K562 (cell line): ENCODE data around the gene SEC31A. TPM values are rescaled to one million over a fixed set of nuclear protein-coding genes. Genes with fewer than 3 reads are reported as not detected.

ENCODE experiments used
- ATAC-seq: fragments of 200-7000 bp; cut with Tn5 transposase; 3 replicates; pipeline ENCODE4 v1.9.1; 2020; ENCODE audit warnings: moderate library complexity
- BruUV-seq: library from RNA; stranded (reverse); fragments of 400-500 nt; replicated peaks from 2 replicates; lab custom pipeline; 2021; lab: Mats Ljungman, UMichigan
- CTCF ChIA-PET: fragments of 300-600 bp; formaldehyde crosslinking; extraction: SDS; loops from one replicate; lab custom pipeline; 2021; ENCODE audit warnings: low intra/inter-chr PET ratio; lab: Yijun Ruan, JAX
- POLR2A ChIA-PET: fragments of 300-600, 350-650 bp; sonication (Branson Sonifier 250); formaldehyde crosslinking; extraction: SDS; loops from one replicate; lab custom pipeline; 2021; ENCODE audit warnings: antibody characterized with exemption, inconsistent platforms; lab: Yijun Ruan, JAX
- DNase-seq, 4 experiments: peaks; one replicate each; pipeline versions ENCODE4 v3.0.0 to v3.0.0-alpha.2; 2011 to 2018; ENCODE audit warnings: low spot score in 3 of 4, mixed read lengths in 3 of 4; ENCODE audit errors: extremely low read depth in 1 of 4
- FAIRE-seq: peaks from 2 replicates; lab custom pipeline; 2011; peaks lifted over from hg19 to GRCh38; lab: Jason Lieb, UNC
- H2AFZ ChIP-seq: 2 replicates; pipeline ENCODE4 v1.6.0; 2011; ENCODE audit warnings: low read depth, low read length, control low read depth, inconsistent platforms
- H3K27ac ChIP-seq: fragments of 200-600 bp; 3 replicates; pipeline ENCODE4 v1.8.0; 2011; ENCODE audit warnings: low read depth, mild to moderate bottlenecking, control low read depth, inconsistent platforms, low read length, moderate library complexity, mixed read lengths; ENCODE audit errors: extremely low read depth
- H3K27me3 ChIP-seq, 2 experiments: fragments of 300-600 bp in 1 of 2; 2 replicates in 1 of 2; 3 replicates in 1 of 2; pipeline versions ENCODE4 v1.6.0 to v1.8.0; 2011; ENCODE audit warnings: inconsistent platforms in 2 of 2, low read length in 2 of 2, mild to moderate bottlenecking in 1 of 2, mixed read lengths in 1 of 2, moderate library complexity in 1 of 2; ENCODE audit not compliant: control insufficient read depth in 2 of 2, insufficient read depth in 2 of 2
- H3K36me3 ChIP-seq: fragments of 300-600 bp; 3 replicates; pipeline ENCODE4 v1.8.0; 2011; ENCODE audit warnings: mild to moderate bottlenecking, low read length, inconsistent platforms; ENCODE audit not compliant: control insufficient read depth, insufficient read depth
- H3K4me1 ChIP-seq, 2 experiments: fragments of 200-600 bp in 1 of 2; replicated peaks in 1 of 2; 2 replicates in 1 of 2; 3 replicates in 1 of 2; pipeline versions ENCODE4 v1.5.1 to v1.8.0; 2011; ENCODE audit warnings: inconsistent platforms in 2 of 2, low read length in 2 of 2, mild to moderate bottlenecking in 1 of 2, mixed read lengths in 1 of 2, moderate library complexity in 1 of 2; ENCODE audit not compliant: control insufficient read depth in 2 of 2, insufficient read depth in 2 of 2
- H3K4me2 ChIP-seq: 2 replicates; pipeline ENCODE4 v1.6.1; 2011; ENCODE audit warnings: low read length, control low read depth, inconsistent platforms, mixed read lengths; ENCODE audit not compliant: insufficient read depth
- H3K4me3 ChIP-seq: fragments of 200-600 bp; sonication (generic), shearing (Covaris generic); 2 replicates; pipeline ENCODE4 v1.5.1; 2016; ENCODE audit warnings: control low read depth, inconsistent platforms
- H3K79me2 ChIP-seq: fragments of 200-600 bp; 3 replicates; pipeline ENCODE4 v1.8.0; 2011; ENCODE audit warnings: low read length, inconsistent platforms; ENCODE audit not compliant: control insufficient read depth, insufficient read depth
- H3K9ac ChIP-seq, 2 experiments: 2 replicates each; pipeline versions ENCODE4 v1.6.0 to v1.6.1; 2011; ENCODE audit warnings: low read depth in 2 of 2, low read length in 2 of 2, control low read depth in 1 of 2, inconsistent platforms in 1 of 2, mild to moderate bottlenecking in 1 of 2, mixed read lengths in 1 of 2; ENCODE audit not compliant: insufficient read depth in 1 of 2
- H3K9me1 ChIP-seq: one replicate; pipeline ENCODE4 v1.6.0; 2011; ENCODE audit warnings: inconsistent platforms, mild to moderate bottlenecking, low read length, moderate library complexity; ENCODE audit not compliant: control insufficient read depth, insufficient read depth
- H3K9me3 ChIP-seq: replicated peaks from 2 replicates; pipeline ENCODE4 v1.5.1; 2011; ENCODE audit warnings: low read depth, low read length, inconsistent platforms; ENCODE audit not compliant: control insufficient read depth, insufficient read depth
- H4K20me1 ChIP-seq: replicated peaks from 2 replicates; pipeline ENCODE4 v1.6.1; 2011; ENCODE audit warnings: low read length, inconsistent platforms, mixed read lengths; ENCODE audit not compliant: control insufficient read depth, insufficient read depth
- ARID3A ChIP-seq: IDR thresholded peaks from 2 replicates; pipeline ENCODE4 v1.6.1; 2012; ENCODE audit warnings: low read depth, low read length, improper control_type of control experiment, borderline replicate concordance
- DPF2 ChIP-seq: fragments of 450-650 bp; IDR thresholded peaks from 2 replicates; pipeline ENCODE4 v1.6.1; 2016
- E2F5 ChIP-seq: sonication (generic); formaldehyde crosslinking; IDR thresholded peaks from 2 replicates; pipeline ENCODE4 v1.8.0; 2022; ENCODE audit warnings: mild to moderate bottlenecking, missing genetic modification reagents
- EP400 ChIP-seq: fragments of 450-650 bp; IDR thresholded peaks from 2 replicates; pipeline ENCODE4 v1.6.1; 2017; ENCODE audit warnings: antibody characterized with exemption, mild to moderate bottlenecking, moderate library complexity
- FOS ChIP-seq: IDR thresholded peaks from 3 replicates; pipeline ENCODE4 v1.6.1; 2011; ENCODE audit not compliant: insufficient read length; ENCODE audit errors: extremely low read depth
- GATAD2B ChIP-seq: fragments of 450-650 bp; IDR thresholded peaks from 2 replicates; pipeline ENCODE4 v1.6.1; 2017; ENCODE audit warnings: mild to moderate bottlenecking, borderline replicate concordance
- HOXB6 ChIP-seq: fragments of 250-450 bp; sonication (Bioruptor Pico); IDR thresholded peaks from 2 replicates; pipeline ENCODE4 v1.5.1; 2022; ENCODE audit warnings: mild to moderate bottlenecking, borderline replicate concordance
- LARP7 ChIP-seq: fragments of 450-650 bp; IDR thresholded peaks from 2 replicates; pipeline ENCODE4 v1.6.1; 2016
- MAFK ChIP-seq: IDR thresholded peaks from 2 replicates; pipeline ENCODE4 v1.6.1; 2011; ENCODE audit warnings: low read length, improper control_type of control experiment
- MLLT1 ChIP-seq, 2 experiments: fragments of 450-650 bp; IDR thresholded peaks; 2 replicates each; pipeline ENCODE4 v1.6.1; 2016
- NFATC3 ChIP-seq: fragments of 450-650 bp; IDR thresholded peaks from 2 replicates; pipeline ENCODE4 v1.6.1; 2017; ENCODE audit warnings: mild to moderate bottlenecking
- SPI1 ChIP-seq: IDR thresholded peaks from 2 replicates; pipeline ENCODE4 v1.6.1; 2011; ENCODE audit warnings: low read depth, low read length, control low read depth, borderline replicate concordance
- YY1 ChIP-seq, 3 experiments: IDR thresholded peaks; 2 replicates each; pipeline ENCODE4 v1.6.1; 2011; ENCODE audit warnings: low read length in 2 of 3, mild to moderate bottlenecking in 2 of 3, moderate library complexity in 2 of 3, borderline replicate concordance in 1 of 3, control low read depth in 1 of 3, low read depth in 1 of 3; ENCODE audit not compliant: insufficient read depth in 3 of 3, insufficient replicate concordance in 2 of 3, control insufficient read depth in 1 of 3, insufficient read length in 1 of 3; ENCODE audit errors: extremely low read depth in 1 of 3
- ZNF445 ChIP-seq: fragments of 250-450 bp; sonication (Bioruptor Pico); IDR thresholded peaks from 2 replicates; pipeline ENCODE4 v1.4.0; 2020; ENCODE audit warnings: low read depth, mild to moderate bottlenecking, moderate library complexity
- WGBS: fragments of 100-300 bp; shearing (Covaris generic); methylation state at CpG from one replicate; pipeline ENCODE4 v1.1.6; 2016; ENCODE audit warnings: low coverage, mixed read lengths; ENCODE audit not compliant: insufficient coverage; ENCODE audit errors: missing lambda C conversion rate; 5-methylcytosine and 5-hydroxymethylcytosine counted together
- in situ Hi-C: fragments of 300-500 bp; cut with MboI; formaldehyde crosslinking; loops from 4 replicates; pipeline ENCODE4 v1.15.0; 2018; ENCODE audit warnings: inconsistent platforms, mixed read lengths
- intact Hi-C: fragments of 100-400 bp; cut with micrococcal nuclease; formaldehyde crosslinking; loops from 2 replicates; pipeline ENCODE4 v1.14.2; 2022
- polyA plus RNA-seq, 8 experiments: library from polyadenylated mRNA; depleted of rRNA in 4 of 8; stranded (reverse) in 5 of 8; unstranded in 3 of 8; fragments of >200 nt; fragmentation: Nextera tagmentation in 2 of 8; fragmentation: Illumina TruSeq in 1 of 8; extraction: Ambion mirVana in 2 of 8; extraction: Trizol in 1 of 8; gene quantifications; 2 replicates each; pipeline versions ENCODE4 v1.2.1 to v1.2.3, GENCODE V29; 2011 to 2014; ENCODE audit warnings: inconsistent platforms in 1 of 8, missing spikeins in 1 of 8
- total RNA-seq, 7 experiments: library from RNA; depleted of rRNA in 6 of 7; stranded (reverse); fragments of >200 nt in 6 of 7; fragmentation: Illumina TruSeq in 2 of 7; extraction: Trizol in 2 of 7; gene quantifications; 2 replicates each; pipeline versions ENCODE4 v1.2.1 to v1.2.3, GENCODE V29; 2011 to 2021; ENCODE audit warnings: low replicate concordance in 1 of 7

SEC31A gene
- total and polyA plus RNA-seq, 9 of the 15 experiments (the other 6 are each of a cell fraction or from before 2014, with no cell fraction given) = 78.9 to 241 (median 173) TPM

GRCh38 chr4:82899374-82900065 lies 8.6 kb upstream of the SEC31A start (continued):
- TF ChIP-seq HOXB6 (CRISPR knock-in tag) (no peak), E2F5 (CRISPR knock-in tag) (no peak), GATAD2B (0 out of 2 replicates have a peak, but pooled peaks have one; percentile 4), LARP7 (no peak)

- Histone ChIP-seq H3K27ac (peak overlapping the region; percentile 100), H3K79me2 (peaks cover 85% of the 10 kb centered on the region), H3K4me3 (peak overlapping the region; percentile 75), H3K9me3 (no peaks in the 10 kb centered on the region), H3K27me3 (no peaks in the 10 kb centered on the region), H3K36me3 (peaks cover 55% of the 10 kb centered on the region), H3K9ac (peak overlapping the region in 1 of 2 experiments; percentile 99; a peak in 3 of 4 replicates), H3K9me1 (no peaks in the 10 kb centered on the region), H3K4me1 (peaks cover 5 to 7% of the 10 kb centered on the region in 2 experiments), H3K4me2 (peak overlapping the region; percentile 100), H4K20me1 (peaks cover 7% of the 10 kb centered on the region; the same call in 1 of the 2 replicates), H2AFZ (no peak overlapping the region)
- in situ Hi-C loops = no loop called here
- peak in 1 of 4 experiments; percentile 42 for DNase-seq
- ChIA-PET POLR2A (interaction anchor here (0.9 to 3.1 kb wide), 6 partner anchors 8 to 137 kb away, joined by 3 to 39 read pairs (median 9); partner anchors contain the start of genes COPS4, LIN54 and SEC31A), CTCF (no interaction called here)
- ATAC-seq = no peak
- BruUV-seq = no TSS peak
- intact Hi-C loops = no loop called here
- no peak for FAIRE-seq
- WGBS = 0% methylated on average over 7 of the region's 7 CpGs
- peak; percentile 71 for TF ChIP-seq SPI1
- peak; percentile 18 for TF ChIP-seq FOS
- peak; percentile 79; the same call in 1 of the 2 replicates for TF ChIP-seq ARID3A
- TF ChIP-seq YY1 (IDR thresholded peaks at IDR 0.05; ENCODE audit: borderline replicate concordance in 1 of 3, control insufficient read depth in 1 of 3, extremely low read depth in 1 of 3, insufficient read depth in 3 of 3, insufficient read length in 1 of 3, insufficient replicate concordance in 2 of 3, low read depth in 1 of 3, low read length in 2 of 3) = peak in 1 of 3 experiments; percentile 36
- peak; percentile 89 for TF ChIP-seq NFATC3
- peak; percentile 25; the same call in 1 of the 2 replicates for TF ChIP-seq EP400
- TF ChIP-seq ZNF445 (CRISPR knock-in tag) = no peak
- 0 out of 2 replicates have a peak, but pooled peaks have one; percentile 1 for TF ChIP-seq MAFK
- TF ChIP-seq MLLT1 (IDR thresholded peaks at IDR 0.05) = 0 out of 4 replicates have a peak, but pooled peaks of 1 of the 2 experiments have one; percentile 44
- TF ChIP-seq DPF2 = peak; percentile 62; the same call in 1 of the 2 replicates
Observed at GRCh38 chr4:82898322-82899243, 7.6 kb upstream of the SEC31A start.
